IPS-NIHi11 (cell line): Measurements from ENCODE around the gene TAP1.
"Not testable (repeated sequence)": the region's sequence is repeated elsewhere in the genome, so short reads cannot be mapped to it uniquely, and the experiment has no call there.

Experiments
- DNase-seq: peaks from one replicate; pipeline ENCODE4 v3.0.0; 2012; ENCODE audit warnings: mixed read lengths, low spot score

The TAP1 gene, protein sequence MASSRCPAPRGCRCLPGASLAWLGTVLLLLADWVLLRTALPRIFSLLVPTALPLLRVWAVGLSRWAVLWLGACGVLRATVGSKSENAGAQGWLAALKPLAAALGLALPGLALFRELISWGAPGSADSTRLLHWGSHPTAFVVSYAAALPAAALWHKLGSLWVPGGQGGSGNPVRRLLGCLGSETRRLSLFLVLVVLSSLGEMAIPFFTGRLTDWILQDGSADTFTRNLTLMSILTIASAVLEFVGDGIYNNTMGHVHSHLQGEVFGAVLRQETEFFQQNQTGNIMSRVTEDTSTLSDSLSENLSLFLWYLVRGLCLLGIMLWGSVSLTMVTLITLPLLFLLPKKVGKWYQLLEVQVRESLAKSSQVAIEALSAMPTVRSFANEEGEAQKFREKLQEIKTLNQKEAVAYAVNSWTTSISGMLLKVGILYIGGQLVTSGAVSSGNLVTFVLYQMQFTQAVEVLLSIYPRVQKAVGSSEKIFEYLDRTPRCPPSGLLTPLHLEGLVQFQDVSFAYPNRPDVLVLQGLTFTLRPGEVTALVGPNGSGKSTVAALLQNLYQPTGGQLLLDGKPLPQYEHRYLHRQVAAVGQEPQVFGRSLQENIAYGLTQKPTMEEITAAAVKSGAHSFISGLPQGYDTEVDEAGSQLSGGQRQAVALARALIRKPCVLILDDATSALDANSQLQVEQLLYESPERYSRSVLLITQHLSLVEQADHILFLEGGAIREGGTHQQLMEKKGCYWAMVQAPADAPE

DNA sequence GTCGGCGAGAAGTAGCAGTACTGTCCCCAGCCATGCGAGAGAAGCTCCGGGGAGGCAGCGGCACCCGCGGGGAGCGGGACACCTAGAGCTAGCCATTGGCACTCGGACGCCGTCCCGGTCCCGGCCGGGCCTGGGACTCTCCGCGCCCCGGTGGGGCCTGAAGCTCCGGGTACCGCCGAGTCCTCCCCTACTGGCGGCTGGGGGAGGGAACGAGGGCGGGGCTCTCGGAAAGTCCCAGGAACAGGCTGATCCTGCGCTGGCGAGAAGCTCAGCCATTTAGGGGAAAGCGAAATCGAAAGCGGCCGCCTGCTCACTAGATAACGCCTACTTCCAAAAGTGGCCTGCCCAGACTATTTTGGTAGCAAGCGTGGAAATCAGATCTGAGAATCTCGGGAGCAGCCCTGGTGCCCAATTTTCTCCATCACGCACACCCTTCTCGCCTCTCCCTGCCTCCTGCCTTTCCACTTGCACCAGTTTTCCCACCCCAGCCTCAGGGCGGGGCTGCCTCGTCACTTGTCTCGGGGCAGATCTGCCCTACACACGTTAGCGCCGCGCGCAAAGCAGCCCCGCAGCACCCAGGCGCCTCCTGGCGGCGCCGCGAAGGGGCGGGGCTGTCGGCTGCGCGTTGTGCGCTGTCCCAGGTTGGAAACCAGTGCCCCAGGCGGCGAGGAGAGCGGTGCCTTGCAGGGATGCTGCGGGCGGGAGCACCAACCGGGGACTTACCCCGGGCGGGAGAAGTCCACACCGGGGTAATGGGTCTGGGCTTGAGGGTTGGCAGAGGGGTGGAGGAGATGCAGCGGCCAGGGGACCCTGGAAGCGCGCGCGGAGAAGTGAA, at the start of gene TAP1, which contains the start of gene PSMB9:
TSS of gene TAP1 (minus strand) at position 164 of the 835 bp plus-strand sequence. CDS start at position 96, 68 bp downstream.
TSS of gene PSMB9 (plus strand) at position 652 of the 835 bp plus-strand sequence. CDS start at position 690, 38 bp downstream.
- peak; percentile 95 for DNase-seq

- DNase-seq: no peak
These were observed 41.5 kb upstream of the TAP1 start for GRCh38 chr6:32895006-32895345.

- peak; percentile 100 for DNase-seq
These were observed 40.8 kb upstream of the TAP1 start for GRCh38 chr6:32894085-32895005.

DNA sequence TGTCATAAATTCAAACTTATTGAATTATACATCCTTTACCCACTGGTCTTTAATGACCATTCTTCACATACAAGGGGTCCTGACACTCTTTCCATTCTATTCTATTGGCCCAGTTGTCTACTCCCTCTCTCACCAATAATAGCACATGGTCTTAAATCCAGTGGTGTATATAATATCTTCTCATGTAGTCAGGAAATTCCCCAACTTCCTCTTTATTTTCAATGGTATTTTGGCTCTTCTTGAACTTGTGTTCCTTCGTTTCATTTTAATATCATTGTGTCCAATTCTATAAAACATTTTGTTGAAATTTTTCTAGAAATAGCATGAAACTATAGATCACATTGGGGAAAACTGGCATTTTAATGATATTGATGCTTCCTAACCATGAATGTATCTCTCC, 37.3 kb upstream of the TAP1 start:
- no peak for DNase-seq

DNA sequence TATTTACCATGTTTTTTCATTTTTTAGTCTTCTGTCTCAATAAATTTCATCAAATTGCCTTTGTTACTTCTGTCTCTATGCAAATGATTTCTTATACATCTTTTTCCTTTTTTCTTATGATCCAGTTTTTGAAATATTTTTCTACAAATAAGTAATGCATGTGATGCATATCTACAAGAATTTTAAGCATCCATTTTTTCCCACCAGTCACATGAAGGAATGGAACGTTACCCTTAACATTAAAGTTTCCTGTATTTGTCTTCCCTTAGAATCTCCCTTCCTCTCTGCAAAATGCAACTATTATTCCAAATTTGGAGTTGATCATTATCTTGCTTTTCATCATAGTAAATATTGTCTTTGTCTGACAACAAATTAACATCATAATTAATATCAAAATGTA, 36.0 kb upstream of the TAP1 start:
- DNase-seq: no peak

DNA sequence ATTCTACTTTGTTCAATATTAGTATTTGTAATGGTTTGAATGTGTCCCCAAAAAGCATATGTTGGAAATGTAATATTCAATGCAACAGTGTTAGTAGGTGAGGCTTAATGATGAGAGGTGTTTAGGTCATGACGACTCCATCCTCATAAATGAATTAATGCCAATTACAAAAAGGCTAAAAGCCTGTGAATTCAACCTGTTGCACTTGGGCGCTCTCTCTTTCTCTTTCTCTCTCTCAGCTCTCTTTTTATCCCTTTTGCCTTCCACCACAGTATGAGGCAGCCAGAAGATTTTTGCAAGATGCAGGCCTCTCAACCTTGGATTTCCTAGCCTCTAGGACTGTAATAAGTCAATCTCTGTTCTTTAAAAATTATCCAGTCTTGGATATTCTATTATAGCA, 35.1 kb upstream of the TAP1 start:
- DNase-seq: no peak

GRCh38 chr6:32887616-32888015, 34.1 kb upstream of the TAP1 start:
- DNase-seq: no peak

DNA sequence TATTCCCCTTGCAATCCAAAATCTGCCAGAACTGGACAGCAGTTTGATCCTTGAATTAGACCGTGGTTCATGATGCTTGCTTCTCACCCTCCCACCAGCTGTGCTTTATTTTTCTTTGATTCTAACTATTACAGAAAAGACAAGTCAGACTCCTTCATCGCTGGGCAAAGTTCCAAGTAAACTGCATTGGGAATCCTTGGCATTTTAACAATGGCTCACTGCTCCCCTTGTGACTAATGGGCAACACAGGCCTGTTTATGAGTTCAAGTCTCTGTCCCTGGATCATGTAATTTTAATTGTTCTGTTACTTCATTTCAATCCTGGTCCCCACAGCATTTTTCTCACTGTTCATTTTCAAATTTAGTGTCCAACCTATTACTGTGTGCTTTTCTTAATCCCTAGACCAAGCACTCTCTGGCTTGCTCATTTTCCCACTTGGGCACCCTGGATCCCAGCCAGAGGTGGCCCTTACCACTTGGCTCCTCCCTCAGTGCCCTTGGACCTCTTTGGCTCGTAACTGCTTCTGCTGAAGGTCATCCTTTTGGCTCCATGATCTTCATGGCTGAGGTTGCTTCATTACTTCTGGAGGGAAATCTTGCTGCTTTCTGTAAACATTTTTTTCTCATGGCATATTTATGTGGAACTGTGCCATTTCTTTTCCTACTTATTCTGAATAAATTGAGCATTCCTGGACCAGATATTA, 33.3 kb upstream of the TAP1 start:
- DNase-seq: no peak

GRCh38 chr6:32885698-32886286, 32.3 kb upstream of the TAP1 start:
- DNase-seq: peak; percentile 54

DNA sequence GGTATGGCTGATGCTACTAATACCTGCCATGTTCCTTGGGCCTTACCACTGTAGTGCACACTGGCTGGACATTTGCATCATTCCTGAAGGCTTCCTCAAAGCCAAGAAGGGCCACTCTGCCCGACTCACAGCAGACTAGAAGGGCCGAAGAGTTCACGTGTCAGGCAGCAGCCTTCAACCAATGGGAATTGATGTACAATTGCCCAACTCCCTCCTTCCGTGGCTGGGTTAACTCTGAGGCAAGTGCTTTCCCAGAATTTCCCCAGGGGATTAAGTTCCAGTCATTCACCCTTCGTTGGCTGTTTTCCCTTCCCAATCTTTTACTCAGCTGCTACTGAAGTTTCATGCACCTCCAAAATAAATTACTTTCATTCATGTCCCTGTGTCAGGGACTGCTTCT, 30.3 kb upstream of the TAP1 start:
- DNase-seq: peak; percentile 17

DNA sequence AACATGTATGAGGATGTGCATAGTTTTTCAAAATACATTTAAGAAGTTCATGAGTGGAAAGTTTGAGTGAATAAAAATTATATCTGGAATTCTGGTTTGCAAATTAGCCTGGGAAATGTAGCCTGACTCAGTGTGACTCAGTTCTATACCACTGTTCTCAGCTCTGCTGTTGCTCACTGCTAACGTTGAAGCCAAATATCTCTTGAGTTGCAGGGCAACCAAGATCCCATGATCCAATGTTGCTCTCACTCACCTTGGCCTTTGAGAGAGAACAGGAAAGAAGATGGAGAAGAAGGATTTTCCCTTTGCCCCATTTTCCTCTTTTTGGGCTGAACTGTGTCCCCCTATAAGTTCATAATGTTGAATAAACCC, 29.4 kb upstream of the TAP1 start:
- no peak for DNase-seq

DNA sequence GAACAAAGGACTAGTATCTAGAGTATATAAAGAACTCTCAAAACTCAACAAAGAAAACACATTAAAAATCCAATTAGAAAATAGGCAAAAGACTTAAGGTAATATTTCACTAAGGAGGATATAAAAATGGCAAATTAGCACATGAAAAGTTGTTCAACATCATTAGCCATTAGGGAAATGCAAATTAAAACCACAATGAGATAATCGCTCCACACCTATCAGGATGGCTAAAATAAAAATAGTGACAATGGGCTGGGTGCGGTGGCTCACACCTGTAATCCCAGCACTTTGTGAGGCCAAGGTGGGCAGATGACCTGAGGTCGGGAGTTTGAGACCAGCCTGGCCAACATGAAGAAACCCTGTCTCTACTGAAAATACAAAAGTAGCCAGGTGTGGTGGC, 27.5 kb upstream of the TAP1 start:
- DNase-seq: not testable (repeated sequence)

- no peak for DNase-seq
These were observed 26.2 kb upstream of the TAP1 start for GRCh38 chr6:32879691-32880090.

GRCh38 chr6:32876603-32877002, 23.1 kb upstream of the TAP1 start:
- DNase-seq: no peak

GRCh38 chr6:32873947-32874346, 20.4 kb upstream of the TAP1 start:
- DNase-seq: not testable (repeated sequence)

DNA sequence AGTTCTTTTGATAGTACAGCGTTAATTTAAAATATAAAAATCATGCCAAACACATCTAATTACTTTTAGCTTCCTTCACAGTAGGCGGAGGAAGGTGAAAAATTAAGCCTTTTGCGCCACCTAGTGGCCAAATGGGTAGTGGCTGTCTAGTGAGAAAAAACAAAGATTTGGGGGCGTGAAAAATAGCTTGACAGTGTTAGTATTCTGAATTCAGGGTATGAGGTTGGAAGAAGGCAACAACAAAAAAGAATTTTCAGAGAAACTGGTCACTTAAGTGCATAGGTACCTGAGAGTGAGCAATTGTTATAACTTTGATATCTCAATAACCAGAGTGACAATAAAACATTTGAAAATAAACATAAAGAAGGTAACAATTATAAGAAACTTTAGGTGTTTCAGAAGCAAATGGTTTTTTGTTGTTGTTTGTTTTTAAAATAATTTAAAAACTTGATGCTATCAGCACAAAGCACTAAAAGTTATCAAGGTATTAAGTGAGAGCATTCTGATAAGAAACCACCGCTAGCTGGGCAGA, 14.8 kb upstream of the TAP1 start:
- peak; percentile 55 for DNase-seq

DNA sequence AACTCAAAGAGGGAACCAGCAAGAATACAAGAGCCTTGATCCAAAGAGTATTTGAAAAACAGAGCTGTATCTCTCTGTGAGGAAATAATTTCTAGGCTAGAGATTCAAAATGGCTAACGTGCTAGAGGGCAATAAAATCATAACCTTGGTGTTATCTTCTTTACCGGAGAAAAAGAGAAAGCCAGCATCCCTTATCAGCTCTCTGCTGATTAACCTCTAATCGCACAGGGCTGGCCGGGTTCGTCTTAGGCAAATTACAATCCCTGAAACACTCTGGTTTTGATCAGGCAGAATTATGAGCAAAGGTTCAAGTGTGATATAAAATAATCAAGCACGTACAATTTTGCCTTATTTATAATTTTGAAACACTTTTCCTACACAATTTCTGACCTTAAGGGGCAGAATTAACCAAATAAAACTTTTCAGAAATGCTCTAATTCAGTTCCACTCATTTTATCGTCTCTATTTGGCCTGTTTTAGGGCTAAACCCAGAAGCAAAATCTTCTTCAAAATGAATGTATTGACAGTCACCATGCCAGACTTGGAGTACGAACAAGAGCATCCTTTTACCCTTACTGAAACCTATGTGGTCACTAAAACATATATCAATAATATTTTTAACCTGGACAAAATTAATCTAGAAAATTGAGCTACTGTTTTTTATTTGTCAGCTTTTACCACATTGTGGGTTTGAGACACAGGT, 14.2 kb upstream of the TAP1 start:
- DNase-seq: no peak

DNA sequence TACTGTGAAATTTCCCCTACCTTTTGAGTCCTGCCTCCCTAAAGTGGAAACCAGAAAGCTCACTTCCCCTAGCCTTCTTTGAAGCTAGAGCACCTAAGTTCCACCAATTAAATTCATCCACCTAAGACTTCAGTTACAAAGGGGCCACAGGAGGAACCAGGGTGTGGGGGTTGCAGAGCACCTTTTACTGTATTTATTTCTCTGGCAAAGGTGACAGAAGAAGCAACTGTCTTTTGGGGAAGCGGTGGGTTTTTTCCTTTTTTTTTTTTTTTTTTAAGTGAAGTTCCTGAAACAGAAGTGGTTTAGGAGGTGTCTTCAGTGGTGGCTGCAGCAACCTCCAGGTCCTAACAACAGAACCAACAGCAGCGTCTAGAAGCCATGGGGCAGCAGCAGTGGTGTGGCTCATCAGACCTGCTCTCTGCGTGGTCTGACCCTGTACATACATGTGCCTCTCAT, 13.5 kb upstream of the TAP1 start:
- DNase-seq: no peak

GRCh38 chr6:32865724-32866443, 12.4 kb upstream of the TAP1 start:
- no peak for DNase-seq
